ENCODE results near the gene KRTAP9-7. TPM values are rescaled to one million over a fixed set of nuclear protein-coding genes. Genes with fewer than 3 reads are reported as not detected.

Gene KRTAP9-7
- total RNA-seq, 1 experiment from 2014 or later: not detected

GRCh38 chr17:41256291-41256685, 19.2 kb upstream of the KRTAP9-7 start:
- no peak overlapping the region for H4K5ac ChIP-seq (ENCODE audit: insufficient read length, low read depth, low read length)
- no peaks in the 10 kb centered on the region; a peak in 1 of 5 replicates for H3K9me3 Mint-ChIP-seq
- no peak overlapping the region for H3K23ac ChIP-seq (ENCODE audit: insufficient read length, low read depth, low read length)
- no peak overlapping the region for H2BK20ac ChIP-seq (ENCODE audit: low read depth, low read length, poor library complexity, severe bottlenecking)
- H4K8ac ChIP-seq (replicated peaks; ENCODE audit: insufficient read length, low read depth, low read length): no peak overlapping the region
- H3K27me3 Mint-ChIP-seq (ENCODE audit: low read depth): peaks cover 16% of the 10 kb centered on the region
- no peak overlapping the region for H3T11ph ChIP-seq (ENCODE audit: low read length)
- no peak overlapping the region for H3K4me2 ChIP-seq (ENCODE audit: insufficient read depth, insufficient read length, low read length)
- no peaks in the 10 kb centered on the region for H3K27me3 ChIP-seq (ENCODE audit: insufficient read depth, low read length)
- H3K4me3 Mint-ChIP-seq: no peak overlapping the region
- H2BK120ac ChIP-seq (ENCODE audit: low read depth, low read length, poor library complexity, severe bottlenecking): no peak overlapping the region
- no peaks in the 10 kb centered on the region for H3K4me1 ChIP-seq (ENCODE audit: insufficient read depth, low read length)
- H3K4me1 Mint-ChIP-seq: peaks cover 4 to 6% of the 10 kb centered on the region in 2 experiments
- WGBS (ENCODE audit: extremely low coverage, insufficient read length, low lambda C conversion rate): no CpG with 5 or more reads among the region's 1 CpG
- no peaks in the 10 kb centered on the region for H4K20me1 ChIP-seq (ENCODE audit: control insufficient read depth, insufficient read depth, insufficient read length)
- H3K14ac ChIP-seq (ENCODE audit: insufficient read depth, low read length): no peak overlapping the region
- H3K79me1 ChIP-seq (ENCODE audit: insufficient read depth, low read depth, low read length, poor library complexity, severe bottlenecking): no peaks in the 10 kb centered on the region
- no peak overlapping the region for H3K4ac ChIP-seq (ENCODE audit: low read depth, low read length)
- H3K23me2 ChIP-seq (ENCODE audit: insufficient read length, low read depth, low read length, poor library complexity, severe bottlenecking): no peaks in the 10 kb centered on the region
- no peak overlapping the region for H3K18ac ChIP-seq (ENCODE audit: insufficient read length, low read depth, low read length)
- no peaks in the 10 kb centered on the region for H3K9me3 ChIP-seq (ENCODE audit: control insufficient read depth, low read depth, low read length)
- no peaks in the 10 kb centered on the region for H3K79me2 ChIP-seq (ENCODE audit: insufficient read depth, low read length)
- no peak overlapping the region for H2BK5ac ChIP-seq (ENCODE audit: insufficient read length, low read length)
- no peaks in the 10 kb centered on the region for H3K36me3 Mint-ChIP-seq (ENCODE audit: insufficient read depth in 1 of 3, low read depth in 3 of 3)
- H2AFZ ChIP-seq (ENCODE audit: low read length): no peak overlapping the region
- DNase-seq: no peak
- no peak overlapping the region for H2BK15ac ChIP-seq (ENCODE audit: low read depth, low read length)
- H2BK12ac ChIP-seq (ENCODE audit: insufficient read length, low read depth, low read length): no peak overlapping the region
- H4K91ac ChIP-seq (ENCODE audit: insufficient read length, low read depth, low read length): no peak overlapping the region
- H3K27ac ChIP-seq (ENCODE audit: insufficient read length, low read depth, low read length): no peak overlapping the region
- H3K9ac ChIP-seq (ENCODE audit: extremely low read depth, insufficient read length, low read length): no peak overlapping the region
- no peak for TF ChIP-seq CTCF (conservative IDR thresholded peaks at IDR 0.05)
- H3K27ac Mint-ChIP-seq: no peak overlapping the region
- no peak overlapping the region for H2AK5ac ChIP-seq (ENCODE audit: insufficient read length, low read length)
- H3K56ac ChIP-seq (ENCODE audit: insufficient read length, low read depth, low read length): no peak overlapping the region

Measured in H9 (cell line).